Right kidney (tissue), 1 donor: Measurements from ENCODE around the gene MYO1G.
"Not testable (repeated sequence)": the region's sequence is repeated elsewhere in the genome, so short reads cannot be mapped to it uniquely, and the experiment has no call there.

Experiments
- DNase-seq: peaks from one replicate; pipeline ENCODE4 v3.0.0-alpha.2; 2016

MYO1G gene

DNA sequence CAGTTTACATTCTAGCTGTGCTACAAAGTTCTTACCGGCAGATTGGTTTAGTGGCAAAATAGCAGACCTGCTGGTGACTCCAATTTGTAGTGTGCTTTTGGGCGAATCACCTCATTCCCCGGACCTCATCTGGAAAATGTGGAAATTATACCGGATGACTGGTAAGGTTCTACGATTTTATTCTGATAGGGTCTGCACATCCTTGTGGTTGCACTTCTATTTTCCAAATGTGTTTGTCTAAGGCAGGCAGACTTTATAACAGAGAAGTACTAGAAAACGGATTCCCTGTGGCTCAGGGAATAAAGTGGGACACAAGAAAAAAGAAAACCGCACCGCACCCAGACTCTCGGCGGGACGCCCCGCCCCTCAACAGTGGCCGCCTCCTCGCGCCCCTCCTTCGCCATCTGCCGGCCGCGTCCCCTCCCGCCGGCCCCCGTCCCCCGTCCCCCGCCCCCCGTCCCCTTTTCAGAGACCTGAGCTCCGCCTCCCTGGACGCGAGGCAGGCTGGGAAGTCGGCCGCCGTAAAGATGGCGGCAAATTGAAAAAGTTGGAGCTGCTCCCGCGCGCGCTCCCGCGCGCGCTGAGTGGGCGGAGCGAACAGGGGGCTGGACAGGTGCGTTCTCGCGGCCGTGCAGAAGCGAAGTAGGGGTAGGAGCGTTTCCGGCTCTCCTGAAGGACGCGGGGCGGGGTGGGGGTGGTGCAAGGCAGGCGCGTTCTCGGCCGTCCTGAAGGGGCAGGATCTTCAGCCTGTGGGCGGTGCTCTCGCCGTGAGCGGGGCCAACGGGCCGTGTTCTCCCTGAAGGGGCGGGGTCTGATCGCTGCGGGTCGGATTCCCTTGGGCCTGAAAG, 20.7 kb upstream of the MYO1G start:
- DNase-seq, result peak; percentile 95

DNA sequence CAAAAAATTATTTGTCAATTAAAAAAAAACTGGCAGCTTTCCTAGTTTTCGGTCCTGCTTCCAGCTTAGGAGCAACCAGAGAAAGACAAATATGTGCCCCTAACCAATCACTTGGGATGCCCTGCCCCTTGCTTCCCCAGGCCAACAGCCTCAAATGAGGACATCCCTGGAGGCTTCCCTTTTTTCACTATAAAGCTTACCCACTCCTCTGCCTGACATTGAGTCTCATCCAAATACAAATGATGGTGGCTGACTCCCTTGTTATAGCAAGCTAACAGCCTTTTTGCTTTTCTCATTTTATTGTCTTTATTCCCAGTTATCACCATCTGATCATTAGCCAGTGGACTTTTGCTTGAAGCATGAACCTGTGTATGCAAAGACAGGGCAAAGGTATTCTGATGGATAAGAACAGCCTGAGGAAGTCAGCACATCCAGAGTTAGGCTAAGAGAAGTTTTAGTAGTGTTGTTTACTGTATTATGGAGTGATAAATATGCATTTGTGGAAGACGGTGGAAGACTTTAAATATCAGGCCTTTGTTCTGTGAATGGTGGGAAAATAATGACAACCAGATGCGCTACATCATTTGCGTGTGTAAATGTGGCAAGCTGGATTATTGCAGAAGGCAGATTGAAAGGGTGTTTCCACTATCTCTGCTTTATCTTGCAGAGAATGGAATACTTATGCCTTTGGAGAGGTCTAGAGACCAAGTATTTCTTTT, 19.5 kb upstream of the MYO1G start:
- no peak for DNase-seq

DNA sequence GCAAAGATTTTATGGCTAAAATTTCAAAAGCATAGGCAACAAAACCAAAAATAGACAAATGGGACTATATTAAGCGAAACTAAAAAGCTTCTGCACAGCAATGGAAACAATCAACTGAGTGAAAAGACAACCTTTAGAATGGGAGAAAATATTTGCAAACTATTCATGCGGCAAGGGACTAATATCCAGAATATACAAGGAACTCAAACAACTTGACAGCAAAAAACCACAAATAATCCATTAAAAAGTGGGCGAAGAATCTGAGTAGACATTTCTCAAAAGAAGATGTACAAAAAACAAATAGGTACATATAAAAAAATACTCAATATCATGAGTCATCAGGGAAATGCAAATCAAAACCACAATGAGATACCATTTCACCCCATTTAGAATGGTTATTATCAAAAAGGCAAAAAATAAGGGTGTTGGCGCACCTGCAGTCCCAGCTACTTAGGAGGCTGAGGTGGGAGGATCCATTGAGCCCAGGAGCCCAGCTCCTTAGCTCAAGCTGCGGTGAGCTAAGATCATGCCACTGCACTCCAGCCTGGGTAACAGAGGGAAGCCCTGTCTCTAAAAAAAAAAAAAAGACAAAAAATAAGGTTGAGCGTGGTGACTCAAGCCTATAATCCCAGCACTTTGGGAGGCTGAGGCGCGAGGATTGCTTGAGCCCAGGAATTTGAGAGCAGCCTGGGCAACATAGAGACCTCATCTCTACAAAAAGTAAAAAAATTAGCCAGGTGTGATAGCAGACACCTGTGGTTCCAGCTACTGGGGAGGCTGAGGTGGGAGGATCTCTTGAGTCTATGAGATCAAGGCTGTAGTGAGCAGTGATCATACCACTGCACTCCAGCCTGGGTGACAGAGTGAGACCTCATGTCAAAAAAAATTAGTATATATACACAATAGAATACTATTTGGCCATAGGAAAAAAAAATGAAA, 17.0 kb upstream of the MYO1G start:
- no peak for DNase-seq

DNA sequence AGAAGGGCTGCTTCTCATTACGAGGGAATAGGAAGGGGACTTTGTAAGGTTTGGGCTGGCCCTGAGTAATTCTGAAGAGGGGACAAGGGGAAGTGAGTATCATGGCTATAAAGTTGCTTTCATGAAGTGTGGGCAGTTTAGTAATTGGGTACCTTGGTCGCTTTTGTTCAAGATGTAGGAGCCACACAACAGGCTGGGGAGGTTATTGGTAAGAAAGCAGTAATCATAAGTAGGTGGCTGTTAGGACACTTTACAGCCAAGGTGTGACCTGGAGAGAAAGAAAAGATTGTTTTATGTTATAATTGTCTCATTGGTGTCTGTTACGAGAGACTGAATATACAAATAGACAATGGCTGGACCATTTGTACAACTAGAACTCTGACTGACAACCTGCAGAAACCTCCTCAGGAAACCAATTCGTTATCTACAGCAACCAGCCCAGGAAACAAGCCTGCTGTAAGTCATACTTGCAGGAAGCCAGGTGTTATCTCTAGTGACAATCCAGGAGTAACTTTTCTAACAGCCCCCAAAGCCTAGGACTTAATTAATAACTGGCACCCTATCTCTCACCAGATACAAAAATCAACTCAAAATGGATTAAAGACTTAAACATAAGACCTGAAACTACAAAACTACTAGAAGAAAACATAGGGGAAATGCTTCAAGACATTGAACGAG, 16.2 kb upstream of the MYO1G start:
- no peak for DNase-seq

DNA sequence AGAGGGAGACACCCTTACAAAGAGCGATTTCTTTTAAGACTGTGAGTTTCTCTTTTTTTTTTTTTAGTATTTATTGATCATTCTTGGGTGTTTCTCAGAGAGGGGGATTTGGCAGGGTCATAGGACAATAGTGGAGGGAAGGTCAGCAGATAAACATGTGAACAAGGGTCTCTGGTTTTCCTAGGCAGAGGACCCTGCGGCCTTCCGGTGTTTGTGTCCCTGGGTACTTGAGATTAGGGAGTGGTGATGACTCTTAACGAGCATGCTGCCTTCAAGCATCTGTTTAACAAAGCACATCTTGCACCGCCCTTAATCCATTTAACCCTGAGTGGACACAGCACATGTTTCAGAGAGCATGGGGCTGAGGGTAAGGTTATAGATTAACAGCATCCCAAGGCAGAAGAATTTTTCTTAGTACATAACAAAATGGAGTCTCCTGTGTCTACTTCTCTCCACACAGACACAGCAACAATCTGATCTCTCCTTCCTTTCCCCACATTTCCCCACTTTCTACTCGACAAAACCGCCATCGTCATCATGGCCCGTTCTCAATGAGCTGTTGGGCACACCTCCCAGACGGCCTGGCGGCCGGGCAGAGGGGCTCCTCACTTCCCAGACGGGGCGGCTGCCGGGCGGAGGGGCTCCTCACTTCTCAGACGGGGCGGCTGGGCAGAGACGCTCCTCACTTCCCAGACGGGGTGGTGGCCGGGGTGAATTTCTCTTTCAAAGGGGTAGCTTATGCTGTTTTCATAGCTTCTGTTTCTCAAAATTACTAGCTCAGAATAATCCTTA, 13.4 kb upstream of the MYO1G start:
- DNase-seq, result not testable (repeated sequence)

DNA sequence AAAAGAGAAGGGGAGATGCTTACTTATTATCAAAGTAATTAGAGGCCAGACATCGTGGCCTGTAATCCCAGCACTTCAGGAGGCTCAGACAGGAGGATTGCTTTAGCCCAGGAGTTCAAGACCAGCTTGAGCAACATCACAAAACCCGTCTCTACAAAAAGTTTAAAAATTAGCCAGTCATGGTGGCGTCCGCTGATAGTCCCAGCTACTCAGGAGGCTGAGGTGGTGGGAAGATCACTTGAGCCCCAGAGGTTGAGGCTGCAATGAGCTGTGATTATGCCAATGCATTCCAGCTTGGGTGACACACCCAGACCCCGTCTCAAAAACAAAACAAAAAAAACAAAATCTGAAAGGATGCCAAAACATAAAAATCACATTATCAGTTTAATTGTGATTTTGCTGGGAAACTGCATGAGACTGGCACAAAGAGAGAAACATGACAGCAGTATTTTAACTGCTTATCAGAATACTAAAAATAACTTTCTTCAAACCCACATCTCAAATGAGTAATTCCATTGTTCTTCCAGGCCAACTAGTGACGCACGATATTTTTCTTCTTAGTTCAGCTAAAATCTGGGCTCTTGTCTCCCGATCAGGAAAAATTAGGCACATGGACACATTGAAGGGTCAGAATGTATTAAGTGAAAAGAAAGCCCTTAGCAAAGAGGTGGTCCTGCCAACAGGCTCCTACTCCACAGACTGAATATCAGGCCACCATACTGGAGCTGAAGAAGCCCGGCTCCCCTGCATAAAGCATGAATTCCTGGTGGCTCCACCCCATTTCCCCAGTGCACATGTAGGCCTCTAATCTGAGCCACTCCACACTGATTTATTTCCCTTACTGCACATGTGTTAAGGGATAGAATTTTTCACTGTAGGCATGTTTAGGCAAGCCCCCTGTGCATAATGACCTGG, 11.6 kb upstream of the MYO1G start:
- no peak for DNase-seq

DNA sequence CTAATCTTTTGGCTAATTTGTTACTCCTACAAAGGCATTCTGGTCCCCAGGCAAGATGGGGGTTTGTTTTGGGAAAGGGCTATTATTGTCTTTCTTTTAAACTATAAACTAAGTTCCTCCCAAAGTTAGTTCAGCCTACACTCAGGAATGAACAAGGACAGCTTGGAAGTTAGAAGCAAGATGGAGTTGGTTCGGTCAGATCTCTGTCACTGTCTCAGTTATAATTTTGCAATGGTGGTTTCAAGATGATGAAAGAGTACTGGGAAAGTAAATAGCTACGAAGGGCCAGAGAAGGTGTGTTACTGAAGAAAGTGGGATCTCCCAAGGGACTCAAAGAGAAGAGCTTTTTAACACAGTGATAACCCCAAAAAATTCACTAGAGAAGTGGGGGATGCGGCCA, 10.3 kb upstream of the MYO1G start:
- no peak for DNase-seq

DNA sequence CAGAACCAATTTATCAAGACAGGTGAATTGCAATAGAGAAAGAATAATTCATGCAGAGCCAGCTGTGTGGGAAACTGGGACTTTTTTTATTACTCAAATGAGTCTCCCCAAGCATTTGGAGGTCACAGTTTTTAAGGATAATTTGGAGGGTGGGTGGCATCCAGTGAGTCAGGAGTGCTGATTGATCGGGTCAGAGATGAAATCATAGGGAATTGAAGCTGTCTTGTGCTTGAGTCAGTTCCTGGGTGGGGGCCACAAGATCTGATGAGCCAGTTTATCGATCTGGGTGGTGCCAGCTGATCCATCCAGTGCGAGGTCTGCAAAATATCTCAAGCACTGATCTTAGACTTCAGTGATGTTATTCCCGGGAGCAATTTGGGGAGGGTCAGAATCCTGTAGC, 9.9 kb upstream of the MYO1G start:
- no peak for DNase-seq

DNA sequence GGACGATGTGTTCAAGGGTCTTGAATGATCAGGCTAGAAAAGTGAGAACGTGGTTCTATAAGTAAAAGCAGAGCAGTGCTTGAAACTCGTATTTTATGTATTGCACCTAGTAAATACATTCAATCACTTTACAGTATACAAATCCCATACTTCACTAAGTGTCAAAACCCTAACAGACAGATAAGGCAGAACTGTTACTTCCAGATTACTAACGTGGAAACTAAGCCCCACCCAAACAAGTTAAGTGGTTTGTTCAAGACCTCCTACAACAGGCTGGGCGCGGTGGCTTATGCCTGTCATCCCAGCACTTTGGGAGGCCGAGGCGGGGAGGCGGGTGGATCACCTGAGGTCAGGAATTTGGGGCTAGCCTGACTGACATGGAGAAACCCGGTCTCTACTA, 9.2 kb upstream of the MYO1G start:
- no peak for DNase-seq

DNA sequence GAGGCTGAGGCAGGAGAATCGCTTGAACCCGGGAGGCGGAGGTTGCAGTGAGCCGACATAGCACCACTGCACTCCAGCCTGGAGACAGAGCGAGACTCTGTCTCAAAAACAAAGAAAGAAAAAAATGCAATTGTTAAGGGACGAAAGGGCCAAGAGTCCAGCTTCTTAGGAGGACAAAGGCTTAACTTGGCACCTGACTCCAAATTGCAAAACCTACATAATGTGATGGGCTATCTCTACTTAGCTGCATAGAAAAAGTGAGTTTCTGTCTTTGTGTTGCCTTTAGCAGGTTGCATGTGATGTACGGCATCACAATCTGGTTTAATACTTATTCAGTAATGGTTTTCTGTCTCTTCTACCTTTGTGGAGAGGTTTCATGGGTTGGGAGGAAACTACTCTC, 8.6 kb upstream of the MYO1G start:
- DNase-seq, result no peak

DNA sequence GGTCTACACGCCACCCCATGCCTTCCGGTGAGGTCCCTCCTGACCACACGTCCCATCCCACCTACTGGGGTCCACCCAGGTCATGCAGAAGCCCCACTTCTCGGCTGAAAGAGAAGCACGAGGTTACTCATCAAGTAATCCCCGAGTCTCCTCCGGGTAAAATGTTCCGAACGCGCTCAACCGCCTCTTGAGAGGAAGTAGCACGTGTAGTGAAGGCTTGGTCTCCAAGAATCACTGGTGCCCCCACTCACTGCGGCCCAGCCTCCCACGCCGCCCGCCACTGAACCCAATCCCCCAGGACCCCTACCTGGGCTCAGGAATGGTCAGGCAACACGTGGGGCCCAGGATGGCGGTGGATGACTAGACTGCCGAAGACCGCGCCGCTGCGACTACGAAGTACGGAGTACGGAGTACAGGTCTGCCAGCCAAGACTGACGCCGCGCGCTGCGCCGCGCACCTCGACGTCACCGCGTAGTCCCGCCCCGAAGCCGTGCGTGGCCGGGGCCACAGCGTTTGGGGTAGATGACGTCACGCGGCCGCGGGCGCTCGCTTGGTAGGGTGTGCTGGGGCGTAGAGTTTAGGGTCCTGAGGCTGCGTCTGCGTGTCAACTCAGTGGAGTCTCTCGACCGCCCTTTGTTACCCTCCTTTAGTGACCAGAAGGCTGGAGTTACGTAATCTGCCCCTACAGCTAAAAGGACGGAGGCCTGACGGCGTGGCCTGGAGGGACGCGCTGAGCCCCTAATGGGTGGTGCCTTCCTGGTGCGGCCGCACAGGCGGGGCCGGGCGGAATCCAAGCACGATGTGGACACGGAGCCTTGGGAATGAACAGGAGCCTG, 7.6 kb upstream of the MYO1G start:
- peak; percentile 98 for DNase-seq

DNA sequence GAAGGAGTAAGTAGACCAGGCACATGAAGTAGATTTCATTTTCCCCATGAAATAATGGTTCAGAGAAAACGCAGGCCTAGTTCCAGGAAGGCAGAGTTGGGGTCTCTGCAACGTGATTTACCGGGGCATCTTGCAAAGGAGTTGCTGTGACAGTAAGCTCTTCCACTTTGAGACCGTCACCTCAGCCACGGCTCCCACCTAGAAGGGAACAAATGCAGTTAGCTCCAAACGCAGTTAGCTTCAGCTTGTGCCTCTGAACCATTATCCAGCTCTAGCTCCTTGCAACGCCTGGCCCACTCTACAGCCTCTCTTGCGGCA, 7.0 kb upstream of the MYO1G start:
- DNase-seq, result no peak

DNA sequence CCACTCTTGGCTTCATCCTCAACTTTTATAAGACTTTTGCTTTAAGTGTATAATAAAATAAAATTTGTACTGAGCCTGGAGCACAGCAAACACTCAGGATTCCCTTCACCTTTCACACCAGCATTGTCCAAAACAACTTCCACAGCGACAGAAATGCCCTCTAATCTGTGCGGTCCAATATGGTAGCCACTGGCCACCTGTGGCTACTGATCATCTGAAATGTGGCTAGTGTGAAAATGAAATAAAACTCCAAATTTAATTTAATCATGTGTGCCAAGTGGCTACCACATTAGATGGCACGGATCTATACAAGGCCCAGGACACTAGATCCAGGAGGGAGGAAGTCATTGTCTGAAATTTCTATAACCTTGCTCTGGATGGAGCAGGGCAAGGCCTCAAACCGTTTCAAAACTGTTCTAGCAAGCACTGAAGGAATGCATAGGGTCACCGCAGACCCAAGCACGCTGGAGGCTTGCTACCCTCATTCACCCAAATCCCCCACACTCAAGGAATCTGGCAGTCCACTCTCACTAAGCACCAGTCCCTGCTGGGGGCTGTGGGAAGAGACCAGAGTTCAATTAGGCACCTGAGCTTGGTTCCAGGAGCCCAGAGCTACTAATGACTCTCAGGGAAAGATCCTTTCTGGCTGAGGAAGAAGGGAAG, 6.3 kb upstream of the MYO1G start:
- no peak for DNase-seq

DNA sequence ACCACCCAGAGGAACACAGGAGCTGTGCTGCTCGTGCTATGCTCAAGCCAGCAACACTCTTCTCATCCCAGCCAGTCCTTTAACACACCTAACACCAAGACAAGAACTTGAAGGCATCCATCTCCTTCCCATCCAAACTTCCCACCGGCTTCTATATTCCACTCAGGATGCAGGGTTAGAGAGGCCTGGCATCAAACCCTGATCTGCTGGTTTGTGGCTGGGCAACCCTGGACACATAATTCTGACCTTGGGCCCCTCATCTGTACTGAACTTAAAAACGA, 5.6 kb upstream of the MYO1G start:
- DNase-seq, result no peak

DNA sequence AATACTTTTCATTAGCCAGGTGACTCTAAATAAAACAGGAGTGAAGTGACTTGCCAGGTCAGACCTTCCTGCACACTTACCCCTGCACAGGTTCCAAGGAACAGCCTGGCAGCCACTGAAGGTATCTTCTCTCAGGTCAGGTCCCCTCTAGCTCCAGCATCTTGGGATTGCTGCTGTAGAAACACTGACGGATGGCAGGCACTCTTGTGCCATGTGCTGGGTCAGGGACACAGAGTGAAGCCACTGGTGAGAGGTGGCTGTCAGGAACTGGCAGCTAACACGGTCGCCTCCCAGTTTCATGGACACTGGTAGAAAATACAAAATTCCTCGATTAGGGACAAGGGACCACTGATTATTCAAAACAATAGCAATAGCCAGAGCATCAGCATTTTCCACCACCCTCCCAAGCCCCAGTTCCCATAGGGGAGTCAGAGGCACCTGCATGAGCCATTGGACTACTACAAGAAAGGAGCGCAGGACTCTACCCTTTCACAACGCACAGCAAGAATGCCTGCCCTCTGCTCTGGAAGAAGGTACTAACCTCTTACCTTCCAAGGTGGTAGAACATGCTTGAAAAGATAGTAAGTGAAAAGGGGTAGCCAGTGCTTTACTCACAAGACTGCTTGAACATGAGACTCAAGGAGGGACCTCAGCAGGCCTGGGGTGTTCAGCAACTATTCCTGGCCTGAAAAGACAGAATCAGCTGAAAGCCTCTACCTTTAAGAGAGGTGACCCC, 5.1 kb upstream of the MYO1G start:
- no peak for DNase-seq

DNA sequence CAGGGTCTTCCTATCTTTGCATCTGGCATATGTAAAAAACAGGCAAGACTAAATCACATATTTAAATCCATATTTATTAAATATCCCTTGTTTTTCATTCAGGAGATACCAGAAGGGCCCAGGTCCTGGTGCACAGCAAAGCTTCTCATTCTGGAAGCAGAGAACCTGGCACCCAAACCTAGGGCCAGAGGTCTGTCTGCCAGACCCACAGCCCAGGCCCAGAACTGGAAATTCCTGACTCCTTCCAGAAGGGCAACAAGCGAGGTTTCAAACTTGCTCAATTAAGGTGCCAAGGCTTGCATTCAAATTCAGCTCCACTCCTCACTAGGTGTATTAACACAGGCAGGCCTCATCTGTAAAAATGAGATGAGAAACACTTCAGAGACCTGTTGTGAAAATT, 4.2 kb upstream of the MYO1G start:
- DNase-seq, result no peak

DNA sequence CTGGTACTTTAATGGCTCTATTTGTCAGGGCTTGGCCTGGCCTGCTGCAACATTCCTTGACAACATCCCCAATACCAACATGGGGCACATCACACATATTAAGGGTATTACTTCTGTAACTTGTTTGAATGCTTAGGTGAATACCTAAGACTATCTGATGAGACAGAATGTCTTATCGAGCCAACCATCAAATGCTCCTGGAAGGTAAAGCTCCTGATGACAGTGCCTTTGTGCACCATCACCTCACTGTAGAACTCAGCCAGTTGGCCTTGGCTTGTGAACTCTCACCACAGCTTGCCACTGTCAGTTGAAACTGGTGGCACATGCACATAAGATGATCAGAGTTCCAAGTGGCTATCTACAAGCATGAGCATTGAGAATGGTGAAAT, 3.7 kb upstream of the MYO1G start:
- DNase-seq, result no peak

DNA sequence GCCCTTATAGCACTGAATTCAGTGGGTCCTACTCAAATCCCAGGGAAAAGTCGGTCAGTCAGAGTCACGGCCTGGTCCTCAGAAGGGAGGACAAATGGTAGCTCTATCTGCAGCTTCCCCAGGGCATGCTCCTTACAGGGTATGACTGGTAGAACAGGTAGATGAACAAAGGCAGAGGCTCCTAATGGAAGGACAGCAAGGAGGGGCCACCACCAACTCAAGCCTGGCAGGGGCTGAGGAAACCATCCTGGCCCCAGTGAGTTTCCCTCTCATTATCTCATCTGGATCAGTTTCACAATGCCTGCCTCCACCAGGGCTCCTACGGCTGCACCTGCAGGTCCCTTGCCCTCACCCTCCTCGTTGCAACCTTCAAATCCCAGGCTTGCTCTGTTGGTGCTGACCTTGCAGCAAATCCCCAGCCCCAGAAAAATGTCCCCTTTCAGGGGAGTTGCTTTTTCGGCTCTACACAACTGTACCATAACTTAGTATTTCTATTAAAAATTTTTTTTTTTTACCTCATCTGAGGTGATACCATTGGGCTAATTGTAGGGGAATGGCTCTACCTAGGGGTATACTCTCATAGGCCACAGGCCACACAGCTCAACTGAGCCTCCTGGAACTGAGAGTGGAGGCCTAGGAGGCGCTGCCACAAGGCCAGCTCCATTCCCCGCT, 2.4 kb upstream of the MYO1G start:
- no peak for DNase-seq
